T-helper 17 cell (primary cell): ENCODE data around the gene COL4A1. TPM values are rescaled to one million over a fixed set of nuclear protein-coding genes. Genes with fewer than 3 reads are reported as not detected.

ENCODE experiments used
- ATAC-seq: fragments of 150-1000 bp; cut with Tn5 transposase; 2 replicates; pipeline ENCODE4 v1.10.0; 2021; ENCODE audit warnings: mild to moderate bottlenecking, moderate library complexity
- DNase-seq, 3 donors: peaks; one replicate each; pipeline versions ENCODE4 v3.0.0 to v3.0.0-alpha.2; 2020 to 2021
- H3K9me3 ChIP-seq: one replicate; pipeline ENCODE4 v1.7.0; 2013; ENCODE audit warnings: low read length, mild to moderate bottlenecking; ENCODE audit not compliant: control insufficient read depth, poor library complexity, severe bottlenecking
- H3K27ac Mint-ChIP-seq: one replicate; pipeline ENCODE4 v1.8.0; 2022; ENCODE audit warnings: mild to moderate bottlenecking, moderate library complexity, mixed read lengths
- H3K27me3 Mint-ChIP-seq: one replicate; pipeline ENCODE4 v1.8.0; 2022; ENCODE audit warnings: mixed read lengths
- H3K36me3 Mint-ChIP-seq: one replicate; pipeline ENCODE4 v1.8.0; 2022; ENCODE audit warnings: low read depth, mixed read lengths
- H3K4me1 Mint-ChIP-seq: one replicate; pipeline ENCODE4 v1.8.0; 2022; ENCODE audit warnings: mild to moderate bottlenecking, mixed read lengths
- H3K4me3 Mint-ChIP-seq: one replicate; pipeline ENCODE4 v1.8.0; 2022; ENCODE audit warnings: mild to moderate bottlenecking, moderate library complexity, mixed read lengths
- total RNA-seq, 4 donors: library from RNA in 2 of 4; stranded (reverse) in 2 of 4; gene quantifications; one replicate each; pipeline ENCODE4 v1.2.3 and lab custom pipeline; 2022 to 2026

Gene COL4A1
- total RNA-seq, 2 donors from 2014 or later: 0.37 TPM; not detected in 1

- peaks cover 19% of the 10 kb centered on the region for H3K27me3 Mint-ChIP-seq
- no peaks in the 10 kb centered on the region for H3K9me3 ChIP-seq
- no peaks in the 10 kb centered on the region for H3K36me3 Mint-ChIP-seq
- no peak overlapping the region for H3K4me3 Mint-ChIP-seq
- peaks cover 4% of the 10 kb centered on the region for H3K4me1 Mint-ChIP-seq
- DNase-seq: no peak
- ATAC-seq: no peak
- H3K27ac Mint-ChIP-seq: no peak overlapping the region
Observed at GRCh38 chr13:110162866-110163658, 143.9 kb downstream of the COL4A1 start.

DNA sequence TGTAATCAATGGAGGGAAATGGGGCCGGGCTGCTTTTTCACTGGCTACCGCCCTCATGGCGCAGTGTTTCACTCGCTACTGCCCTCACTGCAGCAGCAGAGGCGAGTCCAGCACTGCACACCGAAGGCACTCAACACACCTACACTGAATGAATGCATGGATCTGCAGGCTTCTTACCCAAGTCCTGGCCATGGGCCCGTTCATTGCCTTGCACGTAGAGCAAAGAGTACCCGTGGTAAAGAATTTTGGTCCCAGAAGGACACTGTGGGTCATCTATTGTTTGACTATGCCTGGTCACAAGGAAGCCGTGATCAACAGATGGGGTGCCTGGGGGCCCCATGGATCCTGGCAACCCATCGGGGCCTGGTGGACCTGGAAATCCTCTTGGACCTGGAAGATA, 144.9 kb downstream of the COL4A1 start:
- no peak for ATAC-seq
- H3K27ac Mint-ChIP-seq: no peak overlapping the region
- no peak overlapping the region for H3K4me3 Mint-ChIP-seq
- H3K36me3 Mint-ChIP-seq: no peaks in the 10 kb centered on the region
- no peaks in the 10 kb centered on the region for H3K9me3 ChIP-seq
- peaks cover 13% of the 10 kb centered on the region for H3K27me3 Mint-ChIP-seq
- peaks cover 4% of the 10 kb centered on the region for H3K4me1 Mint-ChIP-seq
- DNase-seq: no peak

DNA sequence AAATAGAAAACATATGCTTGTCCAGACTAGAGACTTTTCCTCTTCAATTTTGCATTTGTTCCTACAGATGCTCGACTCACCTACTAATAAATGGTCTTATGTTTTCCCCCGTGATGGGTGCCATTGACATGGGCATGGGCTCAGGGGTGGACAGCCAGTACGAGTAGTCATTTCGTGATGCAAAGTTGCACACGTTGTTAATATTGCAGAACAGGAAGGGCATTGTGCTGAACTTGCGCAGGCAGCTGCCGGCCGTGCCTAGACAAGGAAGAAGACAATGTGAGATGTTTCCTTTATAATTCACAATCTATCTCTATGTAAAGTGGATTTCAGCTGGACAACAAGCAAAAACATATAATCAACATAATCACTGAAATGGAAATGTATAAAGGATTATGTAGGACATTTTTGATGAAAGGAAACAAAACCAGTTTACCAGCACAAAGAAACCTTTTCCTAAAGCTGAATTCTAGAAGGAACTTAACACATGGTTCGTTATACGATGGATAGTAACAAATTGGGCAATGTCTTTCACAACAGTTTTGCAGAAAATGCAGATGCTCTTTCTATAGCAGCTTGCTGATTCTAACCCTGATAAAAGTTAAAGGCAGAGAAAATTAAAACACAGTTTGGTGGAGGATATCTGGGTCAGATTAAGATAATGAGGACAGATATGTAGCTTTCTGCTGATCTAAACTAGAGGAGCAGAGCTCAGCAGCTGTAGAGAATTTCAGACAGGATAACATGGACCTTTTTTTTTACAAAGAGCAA, 145.7 kb downstream of the COL4A1 start:
- Mint-ChIP-seq H3K4me1 (peaks cover 4% of the 10 kb centered on the region), H3K4me3 (no peak overlapping the region), H3K27ac (no peak overlapping the region), H3K27me3 (peaks cover 16% of the 10 kb centered on the region), H3K36me3 (no peaks in the 10 kb centered on the region)
- no peak for DNase-seq
- ATAC-seq: no peak
- H3K9me3 ChIP-seq: no peaks in the 10 kb centered on the region

DNA sequence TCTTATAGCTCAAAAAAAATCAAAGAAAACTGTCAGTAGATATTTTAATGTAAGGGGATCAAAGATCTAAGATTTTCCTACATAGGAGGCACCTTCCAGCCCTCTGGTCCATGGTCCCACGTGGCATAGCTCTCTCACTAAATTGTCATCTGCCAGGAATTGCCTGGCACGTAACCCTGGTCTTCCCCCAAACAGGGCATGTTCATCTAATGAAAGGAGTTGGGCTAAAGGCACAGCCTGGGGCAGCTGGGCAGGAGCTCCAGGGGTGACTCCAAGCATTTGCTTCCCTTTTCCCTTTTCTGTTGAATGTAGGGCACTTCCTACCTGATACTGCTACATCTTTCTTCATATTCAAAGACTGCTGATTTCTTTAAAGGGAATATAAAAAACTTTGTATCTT, 148.7 kb downstream of the COL4A1 start:
- no peak for DNase-seq
- Mint-ChIP-seq H3K4me1 (peaks cover 3% of the 10 kb centered on the region), H3K36me3 (no peaks in the 10 kb centered on the region), H3K27ac (no peak overlapping the region), H3K27me3 (peaks cover 6% of the 10 kb centered on the region), H3K4me3 (no peak overlapping the region)
- no peaks in the 10 kb centered on the region for H3K9me3 ChIP-seq
- ATAC-seq: no peak

- no peaks in the 10 kb centered on the region for H3K9me3 ChIP-seq
- Mint-ChIP-seq H3K36me3 (no peaks in the 10 kb centered on the region), H3K4me3 (no peak overlapping the region), H3K27me3 (peaks cover 6% of the 10 kb centered on the region), H3K4me1 (peaks cover 2% of the 10 kb centered on the region), H3K27ac (no peak overlapping the region)
- ATAC-seq: peak; percentile 23
- no peak for DNase-seq
Observed at GRCh38 chr13:110157718-110158117, 149.2 kb downstream of the COL4A1 start.

DNA sequence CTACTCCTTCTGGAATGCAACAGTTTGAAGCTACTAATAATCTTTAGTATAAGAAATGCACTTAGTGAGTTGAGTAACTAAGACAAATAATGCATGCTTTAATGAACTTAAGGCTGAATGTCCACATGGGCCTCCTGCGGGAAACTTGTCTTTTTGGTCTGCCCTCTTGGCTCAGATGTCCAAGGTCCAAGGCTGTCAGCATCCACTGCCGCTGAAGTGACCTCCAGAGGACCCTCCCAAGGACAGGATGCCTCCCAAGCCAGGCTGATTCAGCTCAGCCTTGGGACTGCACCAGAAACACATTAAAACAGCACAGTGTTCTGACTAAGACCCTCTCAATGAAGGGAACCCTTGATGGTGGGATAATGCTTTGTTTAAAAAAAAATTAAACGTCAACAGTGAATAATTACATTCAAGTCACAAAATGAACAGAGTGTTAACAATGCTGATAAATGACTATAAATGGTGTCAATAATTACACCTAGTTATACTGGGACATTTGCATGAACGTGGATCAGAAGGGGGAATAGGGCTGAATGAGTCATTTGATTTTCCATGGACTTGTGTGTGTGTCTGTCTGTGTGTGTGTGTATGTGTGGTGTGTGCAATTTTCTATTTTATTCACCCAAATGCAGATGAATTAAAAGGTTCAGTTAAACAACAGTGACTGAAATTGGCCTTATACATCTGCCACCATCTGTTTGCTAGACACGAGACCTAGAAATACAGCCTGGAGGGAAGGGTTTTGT, 150.5 kb downstream of the COL4A1 start:
- ATAC-seq: no peak
- H3K36me3 Mint-ChIP-seq: no peaks in the 10 kb centered on the region

DNA sequence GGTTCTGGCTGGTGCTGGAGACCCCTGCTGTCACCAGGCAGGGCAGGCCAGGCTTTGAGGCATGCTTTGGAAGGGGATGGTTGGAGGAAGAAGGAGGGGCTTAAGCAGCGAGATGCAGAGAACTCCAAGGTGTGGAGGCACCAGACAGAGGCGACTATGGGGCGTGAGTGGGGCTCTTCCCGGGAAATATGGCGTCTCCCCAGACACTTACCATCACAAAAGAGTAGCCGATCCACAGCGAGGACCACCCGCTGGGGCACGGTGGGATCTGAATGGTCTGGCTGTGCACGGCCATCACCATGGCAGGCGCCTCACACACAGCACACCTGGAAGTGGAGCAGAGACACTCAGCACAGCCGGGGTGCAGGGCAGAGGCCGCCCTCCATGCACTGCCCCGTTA, 151.9 kb downstream of the COL4A1 start:
- no peaks in the 10 kb centered on the region for H3K9me3 ChIP-seq
- ATAC-seq: no peak
- peaks cover 2% of the 10 kb centered on the region for H3K4me1 Mint-ChIP-seq
- H3K27ac Mint-ChIP-seq: no peak overlapping the region
- H3K4me3 Mint-ChIP-seq: no peak overlapping the region
- DNase-seq: no peak
- peaks cover 18% of the 10 kb centered on the region for H3K27me3 Mint-ChIP-seq
- no peaks in the 10 kb centered on the region for H3K36me3 Mint-ChIP-seq

More for the DNA sequence above, 150.5 kb downstream of the COL4A1 start:
- Mint-ChIP-seq H3K27ac (no peak overlapping the region), H3K27me3 (peaks cover 13% of the 10 kb centered on the region), H3K4me1 (peaks cover 2% of the 10 kb centered on the region), H3K4me3 (no peak overlapping the region)
- DNase-seq: no peak
- no peaks in the 10 kb centered on the region for H3K9me3 ChIP-seq

GRCh38 chr13:110154410-110154933, 152.5 kb downstream of the COL4A1 start:
- Mint-ChIP-seq H3K27me3 (peaks cover 18% of the 10 kb centered on the region), H3K36me3 (no peaks in the 10 kb centered on the region), H3K4me3 (no peak overlapping the region), H3K4me1 (peaks cover 2% of the 10 kb centered on the region), H3K27ac (no peak overlapping the region)
- no peak for ATAC-seq
- DNase-seq: no peak
- H3K9me3 ChIP-seq: no peaks in the 10 kb centered on the region

DNA sequence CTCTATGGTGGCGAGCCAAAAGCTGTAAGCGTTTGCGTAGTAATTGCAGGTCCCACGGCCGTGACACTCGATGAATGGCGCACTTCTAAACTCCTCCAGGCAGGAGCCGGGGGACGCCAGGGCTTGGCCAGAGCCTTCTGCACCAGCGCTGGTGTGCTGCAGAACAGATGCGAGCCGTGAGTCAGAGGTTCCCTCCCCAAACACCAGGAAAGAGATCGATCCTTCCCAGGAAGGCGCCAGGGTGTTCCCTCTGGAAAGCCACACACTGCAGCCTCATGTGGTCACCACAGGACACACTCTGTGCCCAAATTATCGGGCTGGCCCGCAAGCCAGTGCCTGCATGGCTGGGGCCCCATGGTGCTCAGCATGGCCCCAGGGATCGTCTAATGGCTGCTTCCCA, 154.6 kb downstream of the COL4A1 start:
- no peak overlapping the region for H3K27ac Mint-ChIP-seq
- ATAC-seq: no peak
- H3K4me3 Mint-ChIP-seq: no peak overlapping the region
- peaks cover 27% of the 10 kb centered on the region for H3K27me3 Mint-ChIP-seq
- H3K4me1 Mint-ChIP-seq: no peaks in the 10 kb centered on the region
- DNase-seq: no peak
- H3K36me3 Mint-ChIP-seq: no peaks in the 10 kb centered on the region
- no peaks in the 10 kb centered on the region for H3K9me3 ChIP-seq

- H3K9me3 ChIP-seq: no peaks in the 10 kb centered on the region
- ATAC-seq: no peak
- Mint-ChIP-seq H3K4me3 (no peak overlapping the region), H3K27ac (no peak overlapping the region), H3K27me3 (peaks cover 24% of the 10 kb centered on the region), H3K4me1 (no peaks in the 10 kb centered on the region), H3K36me3 (no peaks in the 10 kb centered on the region)
- DNase-seq: no peak
Observed at GRCh38 chr13:110151462-110151861, 155.5 kb downstream of the COL4A1 start.

- DNase-seq (no peak), ATAC-seq (no peak)
- H3K9me3 ChIP-seq: no peaks in the 10 kb centered on the region
- H3K36me3 Mint-ChIP-seq: no peaks in the 10 kb centered on the region
- peaks cover 26% of the 10 kb centered on the region for H3K27me3 Mint-ChIP-seq
- no peak overlapping the region for H3K27ac Mint-ChIP-seq
- no peak overlapping the region for H3K4me3 Mint-ChIP-seq
- no peaks in the 10 kb centered on the region for H3K4me1 Mint-ChIP-seq
Observed at GRCh38 chr13:110150384-110151101, 156.4 kb downstream of the COL4A1 start.

GRCh38 chr13:110149036-110149435, 157.9 kb downstream of the COL4A1 start:
- no peak for ATAC-seq
- no peaks in the 10 kb centered on the region for H3K4me1 Mint-ChIP-seq
- no peaks in the 10 kb centered on the region for H3K9me3 ChIP-seq
- H3K36me3 Mint-ChIP-seq: no peaks in the 10 kb centered on the region
- H3K4me3 Mint-ChIP-seq: no peak overlapping the region
- H3K27ac Mint-ChIP-seq: no peak overlapping the region
- no peak for DNase-seq
- H3K27me3 Mint-ChIP-seq: peaks cover 26% of the 10 kb centered on the region
